GM23338 (cell line): Measurements from ENCODE around the gene ZAR1. TPM values are rescaled to one million over a fixed set of nuclear protein-coding genes. Genes with fewer than 3 reads are reported as not detected.

Experiments
- ATAC-seq: fragments of 200-7000 bp; cut with Tn5 transposase; 3 replicates; pipeline ENCODE4 v1.9.1; 2020
- DNase-seq: peaks from one replicate; pipeline ENCODE4 v3.0.0-alpha.2; 2015; ENCODE audit warnings: low spot score
- H2AFZ ChIP-seq: fragments of 200-600 bp; sonication (generic); 2 replicates; pipeline ENCODE4 v1.8.0; 2016; ENCODE audit warnings: antibody characterized with exemption, mild to moderate bottlenecking, moderate library complexity
- H3F3A ChIP-seq: fragments of 200-600 bp; sonication (generic); replicated peaks from 2 replicates; pipeline ENCODE4 v1.8.0; 2017; ENCODE audit warnings: antibody characterized with exemption, mixed run types, low read depth
- H3K27ac ChIP-seq: fragments of 200-600 bp; sonication (generic); 2 replicates; pipeline ENCODE4 v1.6.1; 2016; ENCODE audit warnings: low read depth
- H3K27me3 ChIP-seq: fragments of 200-600 bp; sonication (generic); 2 replicates; pipeline ENCODE4 v1.8.0; 2016; ENCODE audit warnings: mild to moderate bottlenecking, mixed run types, moderate library complexity; ENCODE audit not compliant: insufficient read depth
- H3K36me3 ChIP-seq: fragments of 200-600 bp; sonication (generic); 2 replicates; pipeline ENCODE4 v1.8.0; 2016; ENCODE audit warnings: mild to moderate bottlenecking; ENCODE audit not compliant: insufficient read depth
- H3K4me1 ChIP-seq: fragments of 200-600 bp; sonication (generic); 2 replicates; pipeline ENCODE4 v1.8.0; 2016; ENCODE audit warnings: mild to moderate bottlenecking, moderate library complexity; ENCODE audit not compliant: insufficient read depth
- H3K4me2 ChIP-seq: fragments of 200-600 bp; sonication (generic); 2 replicates; pipeline ENCODE4 v1.7.1; 2017; ENCODE audit warnings: mixed run types
- H3K4me3 ChIP-seq: fragments of 200-600 bp; sonication (generic); 2 replicates; pipeline ENCODE4 v1.6.1; 2016; ENCODE audit warnings: mixed run types
- H3K79me2 ChIP-seq: fragments of 200-600 bp; sonication (generic); replicated peaks from 2 replicates; pipeline ENCODE4 v1.8.0; 2017; ENCODE audit warnings: mild to moderate bottlenecking; ENCODE audit not compliant: insufficient read depth
- H3K9me2 ChIP-seq: fragments of 200-600 bp; sonication (generic); 2 replicates; pipeline ENCODE4 v1.8.0; 2017; ENCODE audit not compliant: insufficient read depth
- H4K20me1 ChIP-seq: fragments of 200-600 bp; sonication (generic); replicated peaks from 2 replicates; pipeline ENCODE4 v1.8.0; 2017; ENCODE audit warnings: mild to moderate bottlenecking; ENCODE audit not compliant: insufficient read depth
- H3K27ac Mint-ChIP-seq: 2 replicates; pipeline ENCODE4 v1.8.0; 2020; ENCODE audit warnings: inconsistent platforms, mild to moderate bottlenecking, moderate library complexity, mixed read lengths
- H3K27me3 Mint-ChIP-seq: 3 replicates; pipeline ENCODE4 v1.8.0; 2022; ENCODE audit warnings: low read depth, mild to moderate bottlenecking, moderate library complexity, mixed read lengths, inconsistent platforms; ENCODE audit not compliant: insufficient read depth, poor library complexity
- H3K36me3 Mint-ChIP-seq: 3 replicates; pipeline ENCODE4 v1.8.0; 2021; ENCODE audit warnings: low read depth, mild to moderate bottlenecking, inconsistent platforms, moderate library complexity, mixed read lengths
- H3K4me1 Mint-ChIP-seq: 3 replicates; pipeline ENCODE4 v1.8.0; 2020; ENCODE audit warnings: mild to moderate bottlenecking, inconsistent platforms, mixed read lengths
- H3K4me3 Mint-ChIP-seq: 3 replicates; pipeline ENCODE4 v1.8.0; 2021; ENCODE audit warnings: moderate library complexity, mild to moderate bottlenecking, inconsistent platforms, mixed read lengths
- H3K9me3 Mint-ChIP-seq: 3 replicates; pipeline ENCODE4 v1.8.0; 2020; ENCODE audit warnings: moderate library complexity, mild to moderate bottlenecking, inconsistent platforms, mixed read lengths
- CREB1 ChIP-seq: fragments of 250-450 bp; sonication (Bioruptor Pico); IDR thresholded peaks from 2 replicates; pipeline ENCODE4 v1.5.0; 2020; ENCODE audit warnings: low read depth, mild to moderate bottlenecking, moderate library complexity
- CTCF ChIP-seq, 2 experiments: fragments of 200-600 bp in 1 of 2; sonication (generic) in 1 of 2; conservative IDR thresholded peaks; 2 replicates each; pipeline versions ENCODE4 v1.5.1 to v1.6.1; 2016 to 2017; ENCODE audit warnings: antibody characterized with exemption in 2 of 2, low read depth in 2 of 2, mild to moderate bottlenecking in 2 of 2, moderate library complexity in 1 of 2
- ETS1 ChIP-seq: IDR thresholded peaks from 2 replicates; pipeline ENCODE4 v1.6.1; 2016; ENCODE audit warnings: antibody characterized with exemption
- EZH2 ChIP-seq: fragments of 200-600 bp; sonication (generic); IDR thresholded peaks from one replicate; pipeline ENCODE4 v1.8.0; 2017; ENCODE audit warnings: antibody characterized with exemption, mild to moderate bottlenecking, low read depth; ENCODE audit not compliant: unreplicated experiment
- EZH2phosphoT487 ChIP-seq: fragments of 200-600 bp; sonication (generic); IDR thresholded peaks from one replicate; pipeline ENCODE4 v1.8.1; 2018; ENCODE audit warnings: antibody characterized with exemption; ENCODE audit not compliant: unreplicated experiment
- JUNB ChIP-seq: IDR thresholded peaks from one replicate; pipeline ENCODE4 v1.6.1; 2016; ENCODE audit warnings: antibody characterized with exemption; ENCODE audit not compliant: unreplicated experiment
- NANOG ChIP-seq: IDR thresholded peaks from 2 replicates; pipeline ENCODE4 v1.6.1; 2016; ENCODE audit warnings: antibody characterized with exemption, borderline replicate concordance
- POLR2AphosphoS5 ChIP-seq: IDR thresholded peaks from 2 replicates; pipeline ENCODE4 v1.6.1; 2016; ENCODE audit warnings: antibody characterized with exemption, low read depth
- REST ChIP-seq: IDR thresholded peaks from one replicate; pipeline ENCODE4 v1.6.1; 2018; ENCODE audit warnings: antibody characterized with exemption; ENCODE audit not compliant: unreplicated experiment
- ZNF331 ChIP-seq: fragments of 250-450 bp; sonication (Bioruptor Pico); IDR thresholded peaks from 2 replicates; pipeline ENCODE4 v1.5.0; 2020; ENCODE audit warnings: low read depth, mild to moderate bottlenecking, moderate library complexity
- ZNF462 ChIP-seq: fragments of 250-450 bp; sonication (Bioruptor Pico); IDR thresholded peaks from 2 replicates; pipeline ENCODE4 v1.5.0; 2020; ENCODE audit warnings: mild to moderate bottlenecking, moderate library complexity
- polyA plus RNA-seq: library from polyadenylated mRNA; unstranded; fragments of >200 nt; fragmentation: Nextera tagmentation; extraction: Ambion mirVana; gene quantifications from 2 replicates; pipeline ENCODE4 v1.2.1, GENCODE V29; 2016
- total RNA-seq: library from RNA; depleted of rRNA; stranded (reverse); fragments of >200 nt; shearing (Covaris generic); gene quantifications from 2 replicates; pipeline ENCODE4 v1.2.3, GENCODE V29; 2014

ZAR1 gene
- total and polyA plus RNA-seq, 2 experiments from 2014 or later: 0.27 to 1.6 TPM

- TF ChIP-seq JUNB (no peak), ETS1 (no peak), EZH2phosphoT487 (no peak), NANOG (no peak), CTCF (conservative IDR thresholded peaks at IDR 0.05; ENCODE audit: low read depth in 2 of 2) (no peak), CREB1 (no peak)
These were observed 13.9 kb downstream of the ZAR1 start (continued) for GRCh38 chr4:48504026-48504330.

GRCh38 chr4:48504352-48504751, 14.3 kb downstream of the ZAR1 start:
- no peak overlapping the region for H3K4me3 ChIP-seq
- DNase-seq (no peak), ATAC-seq (no peak)
- no peak overlapping the region for H3K27ac ChIP-seq
- Mint-ChIP-seq H3K27me3 (no peaks in the 10 kb centered on the region), H3K4me3 (no peak overlapping the region), H3K36me3 (peaks cover 9% of the 10 kb centered on the region; the same call in 2 of the 3 replicates), H3K9me3 (no peaks in the 10 kb centered on the region), H3K4me1 (peaks cover 14% of the 10 kb centered on the region; the same call in 2 of the 3 replicates), H3K27ac (0 out of 2 replicates have a peak overlapping the region, but pooled peaks have one; percentile 65)
- H4K20me1 ChIP-seq: no peaks in the 10 kb centered on the region
- no peak overlapping the region for H3K4me2 ChIP-seq
- H3K4me1 ChIP-seq: peaks cover 16% of the 10 kb centered on the region
- no peak overlapping the region for H2AFZ ChIP-seq
- H3K27me3 ChIP-seq: no peaks in the 10 kb centered on the region
- H3K79me2 ChIP-seq: no peaks in the 10 kb centered on the region
- no peaks in the 10 kb centered on the region for H3K9me2 ChIP-seq
- H3K36me3 ChIP-seq: no peaks in the 10 kb centered on the region
- H3F3A ChIP-seq: no peaks in the 10 kb centered on the region
- TF ChIP-seq REST (no peak), NANOG (no peak), POLR2AphosphoS5 (no peak), EZH2 (no peak), ETS1 (no peak), ZNF462 (CRISPR knock-in tag) (no peak), EZH2phosphoT487 (no peak), ZNF331 (CRISPR knock-in tag) (no peak)
